ENCODE data around the gene TMEM125. TPM values are rescaled to one million over a fixed set of nuclear protein-coding genes. Genes with fewer than 3 reads are reported as not detected.

The TMEM125 gene
- total RNA-seq, 6 donors from 2014 or later, result 144 to 302 (median 227) TPM

- no peak overlapping the region for H3K27ac ChIP-seq
- H3K36me3 ChIP-seq, result peaks cover 0 to 51% (median 18%) of the 10 kb centered on the region in 4 donors
- peak in 1 of 2 donors; percentile 42 for ATAC-seq (ENCODE audit: low FRiP score in 2 of 2)
Measured at GRCh38 chr1:43321331-43321891, 51.6 kb downstream of the TMEM125 start.

GRCh38 chr1:43322506-43322905 lies 52.7 kb downstream of the TMEM125 start:
- ATAC-seq (ENCODE audit: low FRiP score in 2 of 2) (no peak), DNase-seq (no peak)
- Histone ChIP-seq H3K27ac (no peak overlapping the region), H3K4me1 (no peaks in the 10 kb centered on the region), H3K27me3 (no peaks in the 10 kb centered on the region), H3K9me3 (peaks cover 0 to 3% (median 0%) of the 10 kb centered on the region in 4 donors), H3K36me3 (peaks cover 0 to 46% (median 15%) of the 10 kb centered on the region in 4 donors), H3K4me3 (no peak overlapping the region)
- no peak for TF ChIP-seq POLR2AphosphoS5 (IDR thresholded peaks at IDR 0.05)
- WGBS, 2 donors, result 93% methylated on average over 5 of the region's 5 CpGs

More at GRCh38 chr1:43321331-43321891, 51.6 kb downstream of the TMEM125 start:
- H3K27me3 ChIP-seq, result no peaks in the 10 kb centered on the region
- 97% methylated on average over 13 to 16 of the region's 16 CpGs for WGBS, 2 donors
- H3K4me1 ChIP-seq, result no peaks in the 10 kb centered on the region
- H3K4me3 ChIP-seq, result no peak overlapping the region
- peaks cover 0 to 3% (median 0%) of the 10 kb centered on the region in 4 donors for H3K9me3 ChIP-seq
- TF ChIP-seq CTCF (IDR thresholded peaks at IDR 0.05), result no peak
- TF ChIP-seq EP300 (IDR thresholded peaks at IDR 0.05), result no peak
- TF ChIP-seq POLR2AphosphoS5 (IDR thresholded peaks at IDR 0.05), result no peak
- no peak for TF ChIP-seq POLR2A (IDR thresholded peaks at IDR 0.05)
- DNase-seq, result peak in 1 of 2 donors; percentile 54

Other genes with a start within 250 kb of the TMEM125 start
- 10 to 100 TPM; 30.6 to 72.8 (median 45.8) TPM for gene EBNA1BP2, start 97.7 kb upstream of the TMEM125 start, total RNA-seq
- 10 to 100 TPM in 1 of 6 donors, 1 to 10 TPM in 4, under 1 TPM in 1; 0.37 to 23.1 (median 3.7) TPM for gene CFAP57, start 97.7 kb upstream of the TMEM125 start, total RNA-seq
- 10 to 100 TPM; 12.5 to 38.3 (median 27.1) TPM for gene C1orf210, start 15.6 kb downstream of the TMEM125 start, total RNA-seq
- 100 to 1,000 TPM in 1 of 6 donors, 10 to 100 TPM in 5; 23.9 to 170 (median 51.4) TPM for gene TIE1, start 31.0 kb downstream of the TMEM125 start, total RNA-seq
- 1 to 10 TPM in 1 of 6 donors, under 1 TPM in 5; 0.24 to 6.3 (median 0.74) TPM for gene MPL, start 67.8 kb downstream of the TMEM125 start, total RNA-seq
- 1 to 10 TPM in 5 of 6 donors, not detected in 1; 2.1 to 8.4 (median 2.9) TPM for gene CDC20, start 89.0 kb downstream of the TMEM125 start, total RNA-seq
- 100 to 1,000 TPM in 1 of 6 donors, 10 to 100 TPM in 5; 32.5 to 118 (median 72.0) TPM for gene ELOVL1, start 98.0 kb downstream of the TMEM125 start, total RNA-seq
- 10 to 100 TPM; 13.8 to 59.7 (median 38.4) TPM for gene MED8, start 119.8 kb downstream of the TMEM125 start, total RNA-seq
- gene SZT2, start 119.9 kb downstream of the TMEM125 start, total RNA-seq, result 100 to 1,000 TPM in 1 of 6 donors, 10 to 100 TPM in 5; 33.3 to 184 (median 57.0) TPM
- gene HYI, start 183.9 kb downstream of the TMEM125 start, total RNA-seq, result 100 to 1,000 TPM in 2 of 6 donors, 10 to 100 TPM in 4; 63.3 to 259 (median 68.8) TPM